Neural progenitor cell (in vitro differentiated cells): ENCODE results near the gene HEG1. TPM values are rescaled to one million over a fixed set of nuclear protein-coding genes. Genes with fewer than 3 reads are reported as not detected.

Source experiments
- DNase-seq: peaks from one replicate; pipeline ENCODE4 v3.0.0-alpha.2; 2016; ENCODE audit warnings: low spot score
- H2AFZ ChIP-seq: fragments of 200-600 bp; sonication (generic); replicated peaks from 2 replicates; pipeline ENCODE4 v1.6.1; 2016; ENCODE audit warnings: antibody characterized with exemption
- H3F3A ChIP-seq: fragments of 200-600 bp; sonication (generic); 2 replicates; pipeline ENCODE4 v1.6.1; 2016; ENCODE audit warnings: antibody characterized with exemption, low read depth
- H3K27ac ChIP-seq: fragments of 200-600 bp; sonication (generic); 2 replicates; pipeline ENCODE4 v1.5.1; 2016; ENCODE audit warnings: mild to moderate bottlenecking
- H3K27me3 ChIP-seq: fragments of 200-600 bp; sonication (generic); 2 replicates; pipeline ENCODE4 v1.6.1; 2016; ENCODE audit warnings: mild to moderate bottlenecking, moderate library complexity
- H3K36me3 ChIP-seq: fragments of 200-600 bp; sonication (generic); 2 replicates; pipeline ENCODE4 v1.5.1; 2016
- H3K4me1 ChIP-seq: fragments of 200-600 bp; sonication (generic); 2 replicates; pipeline ENCODE4 v1.6.1; 2016; ENCODE audit warnings: mixed run types
- H3K4me2 ChIP-seq: fragments of 200-600 bp; sonication (generic); 2 replicates; pipeline ENCODE4 v1.6.1; 2016
- H3K4me3 ChIP-seq: fragments of 200-600 bp; sonication (generic); 2 replicates; pipeline ENCODE4 v1.5.1; 2016
- H3K79me2 ChIP-seq: fragments of 200-600 bp; sonication (generic); 2 replicates; pipeline ENCODE4 v1.6.1; 2016; ENCODE audit warnings: low read depth
- H3K9ac ChIP-seq: fragments of 200-600 bp; sonication (generic); 2 replicates; pipeline ENCODE4 v1.6.1; 2016
- H3K9me3 ChIP-seq: fragments of 200-600 bp; sonication (generic); 2 replicates; pipeline ENCODE4 v1.5.1; 2016; ENCODE audit warnings: low read depth
- H4K20me1 ChIP-seq: fragments of 200-600 bp; sonication (generic); 2 replicates; pipeline ENCODE4 v1.6.1; 2016; ENCODE audit warnings: low read depth
- H3K27ac Mint-ChIP-seq: 3 replicates; pipeline ENCODE4 v1.8.0; 2021; ENCODE audit warnings: mixed read lengths
- H3K27me3 Mint-ChIP-seq: 2 replicates; pipeline ENCODE4 v1.8.0; 2022; ENCODE audit warnings: low read depth, mild to moderate bottlenecking, inconsistent platforms, moderate library complexity, mixed read lengths; ENCODE audit not compliant: insufficient read depth
- H3K36me3 Mint-ChIP-seq: 3 replicates; pipeline ENCODE4 v1.8.0; 2021; ENCODE audit warnings: mixed read lengths
- H3K4me1 Mint-ChIP-seq: 3 replicates; pipeline ENCODE4 v1.8.0; 2021; ENCODE audit warnings: mixed read lengths
- H3K4me3 Mint-ChIP-seq: 3 replicates; pipeline ENCODE4 v1.8.0; 2021; ENCODE audit warnings: mild to moderate bottlenecking, moderate library complexity, mixed read lengths
- H3K9me3 Mint-ChIP-seq: 3 replicates; pipeline ENCODE4 v1.8.0; 2020; ENCODE audit warnings: mixed read lengths
- EZH2 ChIP-seq: fragments of 200-600 bp; sonication (generic); IDR thresholded peaks from 2 replicates; pipeline ENCODE4 v1.6.1; 2017; ENCODE audit warnings: antibody characterized with exemption, mild to moderate bottlenecking, moderate library complexity
- EZH2phosphoT487 ChIP-seq: fragments of 200-600 bp; sonication (generic); IDR thresholded peaks from 2 replicates; pipeline ENCODE4 v1.6.1; 2017; ENCODE audit warnings: antibody characterized with exemption
- total RNA-seq: library from RNA; depleted of rRNA; stranded (reverse); fragments of >200 nt; gene quantifications from 2 replicates; pipeline ENCODE4 v1.2.3, GENCODE V29; 2015; ENCODE audit warnings: low replicate concordance
- TF ChIP-seq, protein P1 (sequence below): fragments of 200-600 bp; sonication (generic); IDR thresholded peaks from 2 replicates; pipeline ENCODE4 v1.5.1; 2017; ENCODE audit warnings: antibody characterized with exemption, mild to moderate bottlenecking

Gene HEG1
- total RNA-seq, 1 donor from 2014 or later: 11.4 TPM

DNA sequence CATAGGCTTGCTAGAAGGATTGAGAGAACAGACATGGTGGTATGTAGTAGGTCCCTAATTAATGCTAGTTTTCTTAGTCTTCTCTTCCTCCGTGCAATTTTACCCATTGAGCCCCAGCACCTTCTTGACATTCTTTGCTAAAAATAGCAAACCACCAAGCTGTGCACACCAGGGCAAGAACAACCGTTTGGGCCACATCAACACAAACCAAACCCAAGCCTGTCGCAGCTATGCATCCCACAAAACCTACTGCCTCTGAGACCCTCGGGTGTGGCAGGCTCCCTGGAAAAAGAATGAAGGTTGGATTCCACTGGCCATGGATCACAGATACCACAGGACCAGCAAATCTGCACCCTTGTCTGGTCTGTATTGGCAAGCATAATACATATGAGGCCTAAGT is 27.1 kb downstream of the HEG1 start:
- Mint-ChIP-seq H3K4me1 (peaks cover 17% of the 10 kb centered on the region), H3K4me3 (no peak overlapping the region), H3K27ac (no peak overlapping the region), H3K27me3 (peaks cover 4% of the 10 kb centered on the region), H3K9me3 (no peaks in the 10 kb centered on the region), H3K36me3 (peaks cover 54% of the 10 kb centered on the region)
- Histone ChIP-seq H3K36me3 (no peaks in the 10 kb centered on the region), H3K9ac (no peak overlapping the region), H4K20me1 (no peaks in the 10 kb centered on the region), H3K4me1 (peaks cover 9% of the 10 kb centered on the region), H3F3A (peaks cover 10% of the 10 kb centered on the region), H3K4me2 (no peak overlapping the region), H3K27me3 (no peaks in the 10 kb centered on the region), H3K27ac (no peak overlapping the region), H3K4me3 (no peak overlapping the region), H2AFZ (no peak overlapping the region), H3K79me2 (no peaks in the 10 kb centered on the region), H3K9me3 (no peaks in the 10 kb centered on the region)
- TF ChIP-seq EZH2phosphoT487: no peak
- TF ChIP-seq EZH2: no peak
- TF ChIP-seq, protein P1, sequence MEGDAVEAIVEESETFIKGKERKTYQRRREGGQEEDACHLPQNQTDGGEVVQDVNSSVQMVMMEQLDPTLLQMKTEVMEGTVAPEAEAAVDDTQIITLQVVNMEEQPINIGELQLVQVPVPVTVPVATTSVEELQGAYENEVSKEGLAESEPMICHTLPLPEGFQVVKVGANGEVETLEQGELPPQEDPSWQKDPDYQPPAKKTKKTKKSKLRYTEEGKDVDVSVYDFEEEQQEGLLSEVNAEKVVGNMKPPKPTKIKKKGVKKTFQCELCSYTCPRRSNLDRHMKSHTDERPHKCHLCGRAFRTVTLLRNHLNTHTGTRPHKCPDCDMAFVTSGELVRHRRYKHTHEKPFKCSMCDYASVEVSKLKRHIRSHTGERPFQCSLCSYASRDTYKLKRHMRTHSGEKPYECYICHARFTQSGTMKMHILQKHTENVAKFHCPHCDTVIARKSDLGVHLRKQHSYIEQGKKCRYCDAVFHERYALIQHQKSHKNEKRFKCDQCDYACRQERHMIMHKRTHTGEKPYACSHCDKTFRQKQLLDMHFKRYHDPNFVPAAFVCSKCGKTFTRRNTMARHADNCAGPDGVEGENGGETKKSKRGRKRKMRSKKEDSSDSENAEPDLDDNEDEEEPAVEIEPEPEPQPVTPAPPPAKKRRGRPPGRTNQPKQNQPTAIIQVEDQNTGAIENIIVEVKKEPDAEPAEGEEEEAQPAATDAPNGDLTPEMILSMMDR: no peak
- no peak for DNase-seq

DNA sequence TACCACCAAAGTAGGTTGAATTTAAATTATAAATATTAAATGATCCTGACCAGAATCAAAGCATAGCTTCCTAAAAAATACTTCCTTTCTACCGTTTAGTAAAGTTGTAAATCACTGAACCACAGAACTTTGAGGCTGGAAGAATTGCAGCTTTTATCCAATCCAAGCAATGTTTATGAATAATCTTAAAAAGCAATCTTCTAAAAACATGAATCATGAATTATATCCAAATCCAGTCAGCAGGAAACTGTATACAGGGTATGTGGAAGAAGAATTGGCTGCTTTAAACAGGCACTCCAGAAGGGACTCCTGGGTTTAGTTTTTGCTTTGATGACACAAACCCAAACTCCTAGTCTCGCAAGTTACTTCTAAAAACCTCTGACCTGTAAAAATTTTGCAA is 30.2 kb downstream of the HEG1 start:
- Histone ChIP-seq H3K36me3 (no peaks in the 10 kb centered on the region), H3F3A (no peaks in the 10 kb centered on the region), H3K27ac (no peak overlapping the region), H3K4me2 (no peak overlapping the region), H3K4me3 (no peak overlapping the region), H3K79me2 (no peaks in the 10 kb centered on the region), H3K9me3 (no peaks in the 10 kb centered on the region), H3K4me1 (no peaks in the 10 kb centered on the region), H3K27me3 (no peaks in the 10 kb centered on the region), H4K20me1 (no peaks in the 10 kb centered on the region), H2AFZ (no peak overlapping the region), H3K9ac (no peak overlapping the region)
- no peak overlapping the region for H3K4me3 Mint-ChIP-seq
- TF ChIP-seq EZH2: no peak
- TF ChIP-seq, protein P1: no peak
- TF ChIP-seq EZH2phosphoT487: no peak
- H3K4me1 Mint-ChIP-seq: no peaks in the 10 kb centered on the region
- no peak overlapping the region for H3K27ac Mint-ChIP-seq
- no peaks in the 10 kb centered on the region for H3K9me3 Mint-ChIP-seq
- DNase-seq: no peak
- peaks cover 63% of the 10 kb centered on the region for H3K36me3 Mint-ChIP-seq
- H3K27me3 Mint-ChIP-seq: peaks cover 4% of the 10 kb centered on the region

DNA sequence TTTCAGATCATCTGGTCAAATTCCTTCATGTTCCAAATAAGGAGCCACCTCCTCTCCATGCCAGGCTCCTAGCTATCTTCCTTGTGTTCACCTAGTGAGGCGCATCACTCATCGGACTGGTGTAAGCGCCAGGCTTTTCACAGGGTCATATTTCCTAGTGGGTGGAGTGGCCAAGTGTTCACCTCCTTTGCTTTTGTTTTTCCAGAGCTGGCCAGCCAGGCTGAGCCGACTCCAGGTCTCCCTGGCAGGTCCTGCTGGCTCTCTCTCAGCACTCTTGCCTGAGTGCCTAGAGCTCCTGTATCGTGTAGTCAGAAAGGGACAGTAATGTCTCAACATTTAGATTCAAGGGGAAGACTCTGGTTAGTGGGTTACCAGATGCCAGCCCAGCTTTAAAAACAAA is 31.0 kb downstream of the HEG1 start:
- no peaks in the 10 kb centered on the region for H3K9me3 Mint-ChIP-seq
- H3K4me1 Mint-ChIP-seq: no peaks in the 10 kb centered on the region
- no peaks in the 10 kb centered on the region for H3K27me3 ChIP-seq
- H3K4me2 ChIP-seq: no peak overlapping the region
- H3K27ac ChIP-seq: no peak overlapping the region
- DNase-seq: no peak
- no peak overlapping the region for H3K4me3 Mint-ChIP-seq
- H3F3A ChIP-seq: no peaks in the 10 kb centered on the region
- no peaks in the 10 kb centered on the region for H3K4me1 ChIP-seq
- H4K20me1 ChIP-seq: no peaks in the 10 kb centered on the region
- H3K36me3 ChIP-seq: no peaks in the 10 kb centered on the region
- no peaks in the 10 kb centered on the region for H3K79me2 ChIP-seq
- TF ChIP-seq, protein P1: no peak
- TF ChIP-seq EZH2phosphoT487 (no peak), EZH2 (no peak)
- no peak overlapping the region for H2AFZ ChIP-seq
- H3K27ac Mint-ChIP-seq: no peak overlapping the region
- no peaks in the 10 kb centered on the region for H3K9me3 ChIP-seq
- no peak overlapping the region for H3K9ac ChIP-seq
- H3K36me3 Mint-ChIP-seq: peaks cover 61% of the 10 kb centered on the region
- no peak overlapping the region for H3K4me3 ChIP-seq
- peaks cover 2% of the 10 kb centered on the region for H3K27me3 Mint-ChIP-seq
